Astrocyte (in vitro differentiated cells and primary cell): ENCODE results near the gene RAPGEF6. TPM values are rescaled to one million over a fixed set of nuclear protein-coding genes. Genes with fewer than 3 reads are reported as not detected.

Experiments
- DNase-seq: peaks from one replicate; pipeline ENCODE4 v3.0.0-alpha.2; 2010; ENCODE audit warnings: low read depth
- FAIRE-seq: peaks from 2 replicates; lab custom pipeline; 2011; peaks lifted over from hg19 to GRCh38; lab: Jason Lieb, UNC
- H2AFZ ChIP-seq: 2 replicates; pipeline ENCODE4 v1.6.0; 2012; ENCODE audit warnings: low read depth, low read length, inconsistent platforms
- H3K27ac ChIP-seq: 2 replicates; pipeline ENCODE4 v1.5.1; 2011; ENCODE audit warnings: low read depth, low read length, inconsistent platforms
- H3K27me3 ChIP-seq: 2 replicates; pipeline ENCODE4 v1.6.0; 2011; ENCODE audit warnings: low read length, inconsistent platforms; ENCODE audit not compliant: insufficient read depth
- H3K36me3 ChIP-seq: 2 replicates; pipeline ENCODE4 v1.5.1; 2011; ENCODE audit warnings: low read length, inconsistent platforms; ENCODE audit not compliant: insufficient read depth
- H3K4me1 ChIP-seq: 2 replicates; pipeline ENCODE4 v1.5.1; 2011; ENCODE audit warnings: low read length, inconsistent platforms; ENCODE audit not compliant: insufficient read depth
- H3K4me2 ChIP-seq: 2 replicates; pipeline ENCODE4 v1.6.0; 2012; ENCODE audit warnings: low read length, inconsistent platforms
- H3K4me3 ChIP-seq: 2 replicates; pipeline ENCODE4 v1.5.1; 2011; ENCODE audit warnings: low read depth, mild to moderate bottlenecking, low read length, inconsistent platforms; ENCODE audit not compliant: insufficient read depth
- H3K79me2 ChIP-seq: 2 replicates; pipeline ENCODE4 v1.6.0; 2012; ENCODE audit warnings: mild to moderate bottlenecking, low read length, inconsistent platforms; ENCODE audit not compliant: insufficient read depth
- H3K9ac ChIP-seq: 2 replicates; pipeline ENCODE4 v1.6.0; 2012; ENCODE audit warnings: mild to moderate bottlenecking, low read length, inconsistent platforms
- H3K9me3 ChIP-seq: 2 replicates; pipeline ENCODE4 v1.5.1; 2012; ENCODE audit warnings: low read depth, mild to moderate bottlenecking, low read length, inconsistent platforms; ENCODE audit not compliant: insufficient read depth
- H4K20me1 ChIP-seq: 2 replicates; pipeline ENCODE4 v1.6.0; 2012; ENCODE audit warnings: low read length, inconsistent platforms; ENCODE audit not compliant: insufficient read depth
- H3K27ac Mint-ChIP-seq: one replicate; pipeline ENCODE4 v1.8.0; 2021; ENCODE audit warnings: mild to moderate bottlenecking, mixed read lengths; ENCODE audit not compliant: unreplicated experiment
- H3K27me3 Mint-ChIP-seq: one replicate; pipeline ENCODE4 v1.8.0; 2021; ENCODE audit warnings: low read depth, mixed read lengths; ENCODE audit not compliant: unreplicated experiment
- H3K36me3 Mint-ChIP-seq: one replicate; pipeline ENCODE4 v1.8.0; 2021; ENCODE audit warnings: low read depth, mixed read lengths; ENCODE audit not compliant: unreplicated experiment
- H3K4me1 Mint-ChIP-seq: one replicate; pipeline ENCODE4 v1.8.0; 2021; ENCODE audit warnings: low read depth, mixed read lengths; ENCODE audit not compliant: unreplicated experiment
- H3K4me3 Mint-ChIP-seq: one replicate; pipeline ENCODE4 v1.8.0; 2021; ENCODE audit warnings: mild to moderate bottlenecking, moderate library complexity, mixed read lengths; ENCODE audit not compliant: unreplicated experiment
- H3K9me3 Mint-ChIP-seq: one replicate; pipeline ENCODE4 v1.8.0; 2021; ENCODE audit warnings: mild to moderate bottlenecking, mixed read lengths; ENCODE audit not compliant: unreplicated experiment
- CTCF ChIP-seq: IDR thresholded peaks from 2 replicates; pipeline ENCODE4 v1.5.1; 2011; ENCODE audit warnings: low read depth, mild to moderate bottlenecking, inconsistent platforms, low read length, moderate library complexity; ENCODE audit not compliant: insufficient read depth
- EZH2 ChIP-seq: IDR thresholded peaks from 2 replicates; pipeline ENCODE4 v1.6.1; 2012; ENCODE audit warnings: mild to moderate bottlenecking, low read length, inconsistent platforms; ENCODE audit not compliant: insufficient read depth
- total RNA-seq: library from RNA; stranded (reverse); gene quantifications from 2 replicates; pipeline ENCODE4 v1.2.1, GENCODE V29; 2021

RAPGEF6 gene
- total RNA-seq, 1 donor from 2014 or later, result 14.9 TPM

- H3K9me3 Mint-ChIP-seq, result no peaks in the 10 kb centered on the region
- H3K9me3 ChIP-seq, result no peaks in the 10 kb centered on the region
- peaks cover 7% of the 10 kb centered on the region for H3K4me1 ChIP-seq
- no peak overlapping the region for H2AFZ ChIP-seq
- peaks cover 28% of the 10 kb centered on the region for H3K4me1 Mint-ChIP-seq
- H4K20me1 ChIP-seq, result peaks cover 27% of the 10 kb centered on the region
- no peak for TF ChIP-seq EZH2
- TF ChIP-seq CTCF, result no peak
- FAIRE-seq (no peak), DNase-seq (no peak)
- no peak overlapping the region for H3K9ac ChIP-seq
- no peaks in the 10 kb centered on the region for H3K27me3 ChIP-seq
- no peaks in the 10 kb centered on the region for H3K27me3 Mint-ChIP-seq
- peaks cover 79% of the 10 kb centered on the region for H3K79me2 ChIP-seq
- H3K36me3 ChIP-seq, result no peaks in the 10 kb centered on the region
- no peak overlapping the region for H3K4me2 ChIP-seq
- H3K36me3 Mint-ChIP-seq, result no peaks in the 10 kb centered on the region
- no peak overlapping the region for H3K4me3 ChIP-seq
- H3K27ac Mint-ChIP-seq, result no peak overlapping the region
- no peak overlapping the region for H3K4me3 Mint-ChIP-seq
- no peak overlapping the region for H3K27ac ChIP-seq
Measured at GRCh38 chr5:131619102-131619501, 15.9 kb downstream of the RAPGEF6 start.

- Histone ChIP-seq H3K27me3 (no peaks in the 10 kb centered on the region), H3K4me1 (peaks cover 7% of the 10 kb centered on the region), H3K9ac (no peak overlapping the region), H3K79me2 (peaks cover 88% of the 10 kb centered on the region), H4K20me1 (peaks cover 23% of the 10 kb centered on the region), H3K4me2 (no peak overlapping the region), H3K27ac (no peak overlapping the region), H3K9me3 (no peaks in the 10 kb centered on the region), H2AFZ (no peak overlapping the region), H3K4me3 (no peak overlapping the region), H3K36me3 (no peaks in the 10 kb centered on the region)
- no peak for FAIRE-seq
- Mint-ChIP-seq H3K9me3 (no peaks in the 10 kb centered on the region), H3K27ac (no peak overlapping the region), H3K36me3 (no peaks in the 10 kb centered on the region), H3K4me3 (no peak overlapping the region), H3K27me3 (no peaks in the 10 kb centered on the region), H3K4me1 (peaks cover 25% of the 10 kb centered on the region)
- TF ChIP-seq EZH2 (no peak), CTCF (no peak)
- DNase-seq, result no peak
Measured at GRCh38 chr5:131617140-131617822, 17.7 kb downstream of the RAPGEF6 start.

GRCh38 chr5:131615957-131616356, 19.1 kb downstream of the RAPGEF6 start:
- Histone ChIP-seq H4K20me1 (peaks cover 18% of the 10 kb centered on the region), H3K4me1 (peaks cover 9% of the 10 kb centered on the region), H3K36me3 (no peaks in the 10 kb centered on the region), H3K27ac (no peak overlapping the region), H3K27me3 (no peaks in the 10 kb centered on the region), H3K9ac (no peak overlapping the region), H3K4me3 (no peak overlapping the region), H3K79me2 (peaks cover 87% of the 10 kb centered on the region), H3K9me3 (no peaks in the 10 kb centered on the region), H2AFZ (no peak overlapping the region), H3K4me2 (peak overlapping the region; percentile 51)
- no peak for FAIRE-seq
- no peak for DNase-seq
- H3K9me3 Mint-ChIP-seq, result no peaks in the 10 kb centered on the region
- H3K4me1 Mint-ChIP-seq, result peaks cover 32% of the 10 kb centered on the region
- H3K36me3 Mint-ChIP-seq, result no peaks in the 10 kb centered on the region
- H3K27ac Mint-ChIP-seq, result peak overlapping the region; percentile 4
- no peak for TF ChIP-seq EZH2
- TF ChIP-seq CTCF, result no peak
- H3K27me3 Mint-ChIP-seq, result no peaks in the 10 kb centered on the region
- no peak overlapping the region for H3K4me3 Mint-ChIP-seq
